Measurements from ENCODE around the gene SENP6.

- TF ChIP-seq CTCF (IDR thresholded peaks at IDR 0.05) = no peak
- no peak for TF ChIP-seq POLR2AphosphoS5 (IDR thresholded peaks at IDR 0.05)
These were observed 44.6 kb upstream of the SENP6 start for GRCh38 chr6:75557068-75557467.

Measured in prostate gland (tissue), 2 donors.